ENCODE results near the gene VIPR2. TPM values are rescaled to one million over a fixed set of nuclear protein-coding genes. Genes with fewer than 3 reads are reported as not detected.

The VIPR2 gene
- total and polyA plus RNA-seq, 2 experiments from 2014 or later = 1.3 to 2.7 TPM

GRCh38 chr7:159125955-159126270, 18.8 kb downstream of the VIPR2 start:
- Mint-ChIP-seq H3K9me3 (peaks cover 71% of the 10 kb centered on the region), H3K27ac (no peak overlapping the region), H3K27me3 (ENCODE audit: insufficient read depth, low read depth, poor library complexity) (peaks cover 9% of the 10 kb centered on the region), H3K4me3 (no peak overlapping the region), H3K4me1 (0 out of 3 replicates have a peak, but pooled peaks cover 3% of the 10 kb centered on the region), H3K36me3 (ENCODE audit: low read depth) (peaks cover 15% of the 10 kb centered on the region; the same call in 1 of the 3 replicates)
- H3K36me3 ChIP-seq (ENCODE audit: insufficient read depth) = no peaks in the 10 kb centered on the region
- no peaks in the 10 kb centered on the region for H3K9me2 ChIP-seq (ENCODE audit: insufficient read depth)
- H3K4me1 ChIP-seq (ENCODE audit: insufficient read depth) = 0 out of 2 replicates have a peak, but pooled peaks cover 4% of the 10 kb centered on the region
- no peak overlapping the region for H2AFZ ChIP-seq
- TF ChIP-seq ZNF114 (CRISPR knock-in tag; IDR thresholded peaks at IDR 0.05) = no peak
- TF ChIP-seq CREB1 (CRISPR knock-in tag; IDR thresholded peaks at IDR 0.05; ENCODE audit: low read depth) = no peak
- TF ChIP-seq STAT1 (IDR thresholded peaks at IDR 0.05; ENCODE audit: unreplicated experiment) = no peak
- no peak for TF ChIP-seq CTCF (conservative IDR thresholded peaks at IDR 0.05; ENCODE audit: low read depth in 2 of 2)
- TF ChIP-seq ETS1 (IDR thresholded peaks at IDR 0.05) = no peak
- no peak for TF ChIP-seq ZNF331 (CRISPR knock-in tag; IDR thresholded peaks at IDR 0.05; ENCODE audit: low read depth)
- no peak for TF ChIP-seq EZH2phosphoT487 (IDR thresholded peaks at IDR 0.05; ENCODE audit: unreplicated experiment)
- TF ChIP-seq ZNF462 (CRISPR knock-in tag; IDR thresholded peaks at IDR 0.05) = no peak
- no peak for TF ChIP-seq JUNB (IDR thresholded peaks at IDR 0.05; ENCODE audit: unreplicated experiment)
- no peak for TF ChIP-seq EZH2 (IDR thresholded peaks at IDR 0.05; ENCODE audit: low read depth, unreplicated experiment)
- no peak for TF ChIP-seq NANOG (IDR thresholded peaks at IDR 0.05; ENCODE audit: borderline replicate concordance)
- TF ChIP-seq REST (IDR thresholded peaks at IDR 0.05; ENCODE audit: unreplicated experiment) = no peak
- TF ChIP-seq POLR2AphosphoS5 (IDR thresholded peaks at IDR 0.05; ENCODE audit: low read depth) = no peak
- H3K4me2 ChIP-seq = no peak overlapping the region
- H3K27me3 ChIP-seq (ENCODE audit: insufficient read depth) = no peaks in the 10 kb centered on the region
- DNase-seq (ENCODE audit: low spot score) = no peak
- no peak overlapping the region for H3K27ac ChIP-seq (ENCODE audit: low read depth)
- H3K4me3 ChIP-seq = no peak overlapping the region
- no peak for ATAC-seq
- no peaks in the 10 kb centered on the region for H3F3A ChIP-seq (replicated peaks; ENCODE audit: low read depth)
- no peaks in the 10 kb centered on the region for H3K79me2 ChIP-seq (replicated peaks; ENCODE audit: insufficient read depth)
- no peaks in the 10 kb centered on the region for H4K20me1 ChIP-seq (replicated peaks; ENCODE audit: insufficient read depth)

Data from GM23338 (cell line).